Mononuclear cell (primary cell): ENCODE data around the gene PTX3. TPM values are rescaled to one million over a fixed set of nuclear protein-coding genes. Genes with fewer than 3 reads are reported as not detected.

ENCODE experiments used
- H3K27me3 ChIP-seq: 2 replicates; pipeline ENCODE4 v1.6.0; 2011; ENCODE audit warnings: low read length, control low read depth; ENCODE audit not compliant: insufficient read depth
- H3K4me1 ChIP-seq: 2 replicates; pipeline ENCODE4 v1.5.1; 2011; ENCODE audit warnings: mild to moderate bottlenecking, low read length, control low read depth; ENCODE audit not compliant: insufficient read depth
- H3K4me3 ChIP-seq: 2 replicates; pipeline ENCODE4 v1.5.1; 2011; ENCODE audit warnings: mild to moderate bottlenecking, low read length, moderate library complexity
- H3K9me3 ChIP-seq: 2 replicates; pipeline ENCODE4 v1.5.1; 2011; ENCODE audit warnings: low read depth, mild to moderate bottlenecking, control low read depth, low read length
- total RNA-seq: library from RNA; depleted of rRNA; stranded (reverse); fragments of >200 nt; gene quantifications from one replicate; pipeline ENCODE4 v1.2.3, GENCODE V29; 2012

Gene PTX3
- total RNA-seq, 1 donor, result 39.7 TPM

GRCh38 chr3:157479464-157480243 is 43.0 kb downstream of the PTX3 start:
- no peak overlapping the region for H3K4me3 ChIP-seq
- H3K27me3 ChIP-seq, result peaks cover 6% of the 10 kb centered on the region
- no peaks in the 10 kb centered on the region for H3K4me1 ChIP-seq
- no peaks in the 10 kb centered on the region for H3K9me3 ChIP-seq

GRCh38 chr3:157487339-157487738 is 50.7 kb downstream of the PTX3 start:
- Histone ChIP-seq H3K4me1 (no peaks in the 10 kb centered on the region), H3K4me3 (no peak overlapping the region), H3K27me3 (peaks cover 6% of the 10 kb centered on the region), H3K9me3 (no peaks in the 10 kb centered on the region)

GRCh38 chr3:157488144-157488543 is 51.5 kb downstream of the PTX3 start:
- Histone ChIP-seq H3K27me3 (peaks cover 6% of the 10 kb centered on the region), H3K4me1 (no peaks in the 10 kb centered on the region), H3K9me3 (no peaks in the 10 kb centered on the region), H3K4me3 (no peak overlapping the region)

GRCh38 chr3:157491136-157491535 is 54.5 kb downstream of the PTX3 start:
- Histone ChIP-seq H3K27me3 (no peaks in the 10 kb centered on the region), H3K4me1 (no peaks in the 10 kb centered on the region)

More at GRCh38 chr3:157491136-157491535, 54.5 kb downstream of the PTX3 start:
- Histone ChIP-seq H3K4me3 (no peak overlapping the region), H3K9me3 (no peaks in the 10 kb centered on the region)

Other genes with a start within 250 kb of the PTX3 start
- 8.8 TPM for gene VEPH1, start 66.6 kb downstream of the PTX3 start, total RNA-seq